HG02943 (cell line): ENCODE data around the gene LTV1.
A peak's percentile ranks its signal among the peaks of the same experiment; 100 is the strongest.

Experiments used
- ATAC-seq: cut with Tn5 transposase; IDR thresholded peaks from one replicate; pipeline ENCODE4 v1.9.1; 2021; ENCODE audit warnings: mild to moderate bottlenecking, low read depth, moderate library complexity; ENCODE audit not compliant: unreplicated experiment

The LTV1 gene

DNA sequence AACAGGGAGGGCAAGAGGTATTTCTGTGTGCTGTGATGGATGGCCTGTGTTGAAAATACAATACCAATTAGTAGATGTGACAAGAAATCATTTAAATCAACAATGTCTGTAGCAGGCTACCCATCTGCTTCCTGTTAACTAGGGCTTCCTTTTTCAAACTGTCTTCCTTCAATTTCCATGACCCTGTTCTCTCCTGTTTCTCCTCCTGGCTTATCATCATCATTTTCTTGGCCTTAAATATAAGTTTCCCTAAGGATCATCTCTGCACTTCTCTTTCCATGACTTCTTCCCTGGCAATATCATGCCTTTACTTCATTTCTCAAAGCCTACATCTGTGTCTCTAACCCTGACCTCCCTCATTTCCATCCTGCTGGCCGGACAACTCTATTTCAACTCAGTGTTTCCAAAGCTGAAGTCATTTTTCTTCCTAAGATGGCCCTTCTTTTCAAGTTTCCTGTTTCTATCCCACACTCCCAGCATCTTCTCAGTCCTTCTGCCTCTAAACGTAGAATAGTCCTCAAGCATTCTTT is 39.3 kb downstream of the LTV1 start:
- ATAC-seq = no peak

DNA sequence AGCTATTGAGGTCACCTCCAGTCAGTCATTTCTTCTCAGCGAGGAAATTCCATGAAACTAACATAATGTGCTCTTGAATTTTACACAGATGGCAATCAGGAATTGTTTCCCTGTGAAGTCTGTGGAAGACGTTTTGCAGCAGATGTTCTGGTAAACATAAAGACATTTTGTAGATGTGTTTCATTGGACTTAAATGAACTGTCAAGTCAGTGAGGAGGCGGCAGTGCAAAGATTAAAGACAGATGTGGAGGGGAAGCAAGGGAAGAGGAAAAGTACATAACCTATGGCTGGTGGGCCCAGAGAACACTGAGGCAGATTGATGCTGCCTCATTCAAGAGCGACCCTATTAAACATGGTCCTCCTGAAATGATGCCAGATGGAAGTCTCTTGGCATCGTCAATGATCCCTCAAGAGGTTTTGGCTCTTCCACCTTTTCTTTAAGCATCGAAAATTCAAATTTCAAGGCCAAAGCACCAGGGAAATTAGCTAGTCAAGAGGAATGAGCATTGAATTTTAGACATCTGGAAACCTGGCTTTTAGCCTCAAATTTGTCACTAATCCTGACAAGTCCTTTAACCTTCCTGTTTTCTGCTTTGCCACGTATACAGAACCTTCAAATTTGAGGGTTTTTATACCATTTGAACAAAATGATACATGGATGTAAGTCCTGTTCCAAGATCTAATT is 41.2 kb downstream of the LTV1 start:
- ATAC-seq = no peak

DNA sequence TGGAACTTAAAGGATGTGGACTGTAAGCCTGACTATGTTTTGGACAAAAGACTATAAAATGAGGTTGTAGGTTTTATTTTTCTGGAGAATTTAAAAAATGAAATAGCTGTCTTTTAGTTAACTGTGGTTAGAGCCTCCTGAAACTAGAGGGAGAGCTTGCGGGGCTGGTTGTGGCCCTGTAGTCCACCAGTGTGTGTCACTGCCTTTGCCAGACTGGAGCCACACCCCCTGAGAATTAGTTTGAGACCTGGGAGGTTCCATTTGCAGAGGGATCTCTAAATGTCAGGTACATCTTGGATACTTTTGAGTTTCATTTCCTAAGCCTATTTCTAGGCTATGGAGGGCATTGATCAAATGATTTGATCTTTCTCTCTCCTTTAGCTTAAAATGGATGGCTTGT is 42.0 kb downstream of the LTV1 start:
- no peak for ATAC-seq

DNA sequence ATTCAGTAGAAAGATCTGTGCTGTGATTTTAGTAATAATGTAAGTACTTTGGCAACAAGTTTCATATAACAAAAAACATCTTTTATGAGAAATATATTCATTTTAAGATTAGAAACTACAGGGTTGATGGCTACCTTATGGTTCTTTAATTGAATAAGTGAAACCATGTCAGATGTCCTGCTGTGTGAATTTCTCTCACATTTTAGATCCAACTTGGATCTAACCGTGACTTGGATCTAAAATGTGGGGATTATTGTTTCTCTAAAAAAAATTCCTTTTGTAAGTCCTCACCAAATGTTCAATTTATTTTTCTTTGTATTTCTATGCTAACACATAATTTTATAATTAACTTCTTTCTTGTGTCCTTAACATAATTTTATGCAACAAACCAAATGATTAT is 51.5 kb downstream of the LTV1 start:
- no peak for ATAC-seq

DNA sequence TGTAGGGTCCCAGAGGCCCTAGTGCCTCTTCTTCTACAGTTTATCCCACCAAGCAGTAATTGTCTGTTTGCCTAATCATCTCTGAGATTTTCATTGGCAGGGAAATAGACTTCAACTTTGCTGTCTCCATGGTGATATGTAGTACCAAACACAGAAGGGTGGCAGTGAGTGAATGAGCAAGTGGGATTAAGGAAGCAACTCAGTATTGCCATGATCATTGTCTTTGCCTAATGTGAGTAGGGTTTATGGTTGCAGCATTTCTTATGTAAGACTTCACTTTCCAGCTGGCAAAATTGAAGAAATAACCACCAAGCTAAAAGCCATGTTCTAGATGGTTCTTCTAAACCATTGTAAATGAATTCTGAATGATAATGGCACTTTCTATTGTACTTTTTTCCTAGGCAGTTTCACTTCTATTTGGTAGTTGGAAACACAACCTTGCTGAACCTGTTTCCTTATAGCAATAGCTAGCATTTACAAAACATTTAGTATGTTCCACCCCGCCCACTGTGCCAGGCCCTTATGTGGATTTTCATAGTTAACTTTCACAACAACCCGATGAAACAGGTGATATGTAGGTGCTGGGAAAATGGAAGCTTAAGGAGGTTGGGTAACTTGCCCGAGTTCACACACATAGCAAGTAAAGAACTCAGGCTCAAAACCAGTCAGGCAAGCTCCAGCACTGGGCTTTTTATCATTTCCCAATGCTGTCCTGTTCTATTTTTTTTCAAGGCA is 53.2 kb downstream of the LTV1 start:
- no peak for ATAC-seq

DNA sequence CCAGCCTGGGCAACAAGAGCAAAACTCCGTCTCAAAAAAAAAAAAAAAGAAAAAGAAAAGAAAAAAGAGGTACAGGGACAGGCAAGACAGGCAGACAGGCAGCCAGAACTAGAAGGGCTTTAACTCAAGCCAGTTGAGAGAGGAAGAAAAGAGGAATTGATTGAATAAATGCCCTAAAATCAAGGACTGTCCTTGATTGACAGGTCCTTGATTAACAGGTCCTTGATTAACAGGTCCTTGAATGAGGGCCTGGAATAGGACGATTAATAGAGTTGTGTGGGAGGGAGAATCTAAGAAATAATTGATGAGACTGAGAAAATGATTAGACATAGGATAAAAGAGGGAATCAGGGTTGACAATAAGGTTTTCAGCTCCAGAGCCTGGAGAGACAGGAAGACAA is 57.2 kb downstream of the LTV1 start:
- ATAC-seq = no peak

DNA sequence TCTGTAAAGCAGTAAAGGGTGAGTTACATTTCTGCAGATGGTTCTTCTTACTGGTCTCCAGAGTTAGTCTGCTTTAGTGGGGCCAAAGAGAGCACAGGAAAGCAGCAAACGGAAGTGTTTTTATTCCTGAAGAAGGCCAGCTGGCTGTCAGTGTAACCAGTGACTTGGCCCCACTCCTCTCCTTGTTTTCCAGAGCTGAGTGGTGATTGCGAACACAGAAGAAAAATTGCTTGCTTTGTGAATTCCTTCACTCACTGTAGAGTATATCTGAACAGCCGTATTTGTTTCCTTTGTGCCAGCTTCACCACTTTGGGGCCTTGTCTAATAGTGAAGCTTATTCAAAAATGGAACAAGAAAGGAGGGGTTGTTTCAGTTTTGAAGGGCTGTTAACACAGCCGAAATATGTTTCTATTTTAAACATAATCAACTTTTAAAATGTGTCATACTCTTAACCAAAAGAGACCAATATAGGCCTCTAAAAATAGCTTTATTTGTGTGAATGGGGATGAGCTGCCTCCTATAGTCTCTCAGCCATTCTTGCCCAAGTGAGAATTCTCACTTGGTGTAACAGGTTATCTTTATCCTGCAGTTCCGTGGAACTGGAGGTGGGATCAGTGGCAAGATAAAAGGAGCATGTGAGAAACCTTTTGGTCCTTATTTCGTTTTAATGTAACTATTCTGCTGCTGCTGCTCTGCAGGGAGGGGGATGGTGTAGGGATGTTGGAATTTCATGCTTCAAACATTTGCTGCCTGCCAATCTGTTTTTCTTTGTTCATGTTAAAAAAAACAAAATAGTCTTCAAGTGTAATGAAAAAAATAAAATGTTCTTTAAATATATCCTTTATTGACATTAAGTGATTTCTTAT is 59.0 kb downstream of the LTV1 start:
- peak; percentile 89 for ATAC-seq

DNA sequence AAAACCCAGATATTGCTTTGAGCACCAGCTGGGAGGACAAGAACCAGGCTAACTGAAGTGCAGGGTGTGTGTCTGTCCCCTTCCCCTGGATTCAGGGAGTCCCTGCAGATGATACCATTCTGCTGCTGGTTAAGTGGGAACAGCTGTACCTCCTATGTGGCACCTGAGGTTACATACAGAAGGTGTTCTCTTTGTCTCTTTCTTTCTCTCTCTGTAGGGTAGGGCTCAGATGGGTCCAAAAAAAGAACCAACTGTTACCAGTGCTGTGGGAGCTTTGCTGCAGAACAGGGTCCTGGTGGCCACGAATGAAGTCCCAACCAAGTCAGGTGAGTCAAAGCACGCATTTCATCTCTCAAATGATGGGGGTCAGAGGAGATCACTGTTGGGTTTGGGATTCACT is 59.7 kb downstream of the LTV1 start:
- no peak for ATAC-seq

DNA sequence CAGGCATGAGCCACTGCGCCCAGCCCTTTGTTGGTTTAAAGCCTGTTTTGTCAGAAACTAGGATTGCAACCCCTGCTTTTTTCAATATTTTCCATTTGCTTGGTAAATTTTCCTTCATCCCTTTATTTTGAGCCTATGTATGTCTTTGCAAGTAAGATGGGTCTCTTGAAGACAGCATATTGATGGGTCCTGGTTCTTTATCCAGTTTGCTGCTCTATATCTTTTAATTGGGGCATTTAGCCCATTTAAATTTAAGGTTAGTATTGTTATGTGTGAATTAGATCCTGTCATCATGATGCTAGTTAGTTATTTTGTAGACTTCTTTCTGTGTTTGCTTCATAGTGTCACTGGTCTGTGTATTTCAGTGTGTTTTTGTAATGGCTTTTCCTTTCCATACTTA is 67.9 kb downstream of the LTV1 start:
- no peak for ATAC-seq

DNA sequence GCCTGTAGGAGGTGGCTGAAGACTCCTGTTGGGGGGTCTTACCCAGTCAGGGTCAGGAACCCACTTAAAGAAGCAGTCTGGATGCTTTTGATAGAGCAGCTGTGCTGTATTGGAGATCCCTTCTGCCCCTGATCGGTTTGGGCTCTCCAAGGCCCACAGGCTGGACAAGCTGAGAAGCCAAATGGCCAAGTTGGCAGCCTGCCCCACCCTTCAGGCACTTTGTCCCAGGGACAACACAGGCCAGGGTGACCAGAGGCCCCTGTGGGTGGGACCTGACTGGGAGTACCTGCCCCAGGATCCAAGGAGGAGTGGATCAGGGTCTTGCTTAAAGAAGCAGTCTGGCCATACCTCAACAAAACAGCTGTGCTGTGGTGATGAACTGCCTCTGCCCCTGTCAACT is 69.5 kb downstream of the LTV1 start:
- no peak for ATAC-seq
